Neural cell (in vitro differentiated cells): Measurements from ENCODE around the gene RTBDN.

Experiments used
- EP300 ChIP-seq: fragments of 450-650 bp; conservative IDR thresholded peaks from 2 replicates; pipeline ENCODE4 v1.6.1; 2014; ENCODE audit warnings: antibody characterized with exemption, mild to moderate bottlenecking, moderate library complexity; ENCODE audit not compliant: poor library complexity, severe bottlenecking
- EZH2 ChIP-seq: fragments of 200-600, 300-800 bp; shearing (Covaris generic), sonication (generic); IDR thresholded peaks from 2 replicates; pipeline ENCODE4 v1.6.1; 2014; ENCODE audit warnings: antibody characterized with exemption, low read length, borderline replicate concordance, mild to moderate bottlenecking; ENCODE audit not compliant: insufficient read depth, poor library complexity, severe bottlenecking
- POLR2AphosphoS5 ChIP-seq: IDR thresholded peaks from 2 replicates; pipeline ENCODE4 v1.6.1; 2012
- RAD21 ChIP-seq: fragments of 450-650 bp; conservative IDR thresholded peaks from 2 replicates; pipeline ENCODE4 v1.6.1; 2014; ENCODE audit warnings: antibody characterized with exemption, mild to moderate bottlenecking, moderate library complexity
- TAF1 ChIP-seq: IDR thresholded peaks from 2 replicates; pipeline ENCODE4 v1.6.1; 2012; ENCODE audit warnings: low read depth
- TF ChIP-seq, protein P1 (sequence below): fragments of 450-650 bp; IDR thresholded peaks from 2 replicates; pipeline ENCODE4 v1.5.1; 2014; ENCODE audit warnings: antibody characterized with exemption, mild to moderate bottlenecking, moderate library complexity; ENCODE audit not compliant: poor library complexity, severe bottlenecking

DNA sequence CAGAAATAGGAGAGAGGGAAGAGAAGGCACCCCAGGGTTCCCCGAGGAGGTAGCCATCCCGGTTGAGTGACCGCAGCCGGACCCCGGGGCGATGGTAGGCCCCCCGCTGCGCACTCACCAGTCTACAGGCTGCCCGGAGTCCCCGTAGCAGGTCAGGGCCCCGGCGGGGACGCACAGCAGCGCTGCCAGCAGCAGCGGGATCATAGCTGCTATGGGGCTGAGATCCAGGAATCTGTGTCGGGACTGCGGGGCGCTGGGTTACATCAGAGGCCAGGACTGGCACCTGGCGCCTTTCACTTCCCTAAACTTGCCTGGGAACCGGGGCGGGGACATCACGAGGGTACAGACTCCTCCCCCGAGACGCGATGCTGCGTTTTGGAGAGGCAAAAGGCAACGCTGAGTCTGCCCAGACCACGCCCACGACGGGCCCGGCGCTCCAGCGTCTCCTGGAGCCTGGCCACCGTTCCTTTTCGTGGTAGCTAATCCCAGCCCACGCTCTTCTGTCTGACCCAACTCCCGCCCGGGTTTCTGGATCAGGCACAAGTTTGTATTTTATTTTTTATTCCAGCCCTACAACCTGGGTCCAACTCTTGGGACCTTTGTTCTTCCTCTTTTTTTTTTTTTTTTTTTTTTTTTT, 46.9 kb upstream of the RTBDN start, which contains the start of gene DNASE2:
- no peak for TF ChIP-seq TAF1
- TF ChIP-seq, protein P1, sequence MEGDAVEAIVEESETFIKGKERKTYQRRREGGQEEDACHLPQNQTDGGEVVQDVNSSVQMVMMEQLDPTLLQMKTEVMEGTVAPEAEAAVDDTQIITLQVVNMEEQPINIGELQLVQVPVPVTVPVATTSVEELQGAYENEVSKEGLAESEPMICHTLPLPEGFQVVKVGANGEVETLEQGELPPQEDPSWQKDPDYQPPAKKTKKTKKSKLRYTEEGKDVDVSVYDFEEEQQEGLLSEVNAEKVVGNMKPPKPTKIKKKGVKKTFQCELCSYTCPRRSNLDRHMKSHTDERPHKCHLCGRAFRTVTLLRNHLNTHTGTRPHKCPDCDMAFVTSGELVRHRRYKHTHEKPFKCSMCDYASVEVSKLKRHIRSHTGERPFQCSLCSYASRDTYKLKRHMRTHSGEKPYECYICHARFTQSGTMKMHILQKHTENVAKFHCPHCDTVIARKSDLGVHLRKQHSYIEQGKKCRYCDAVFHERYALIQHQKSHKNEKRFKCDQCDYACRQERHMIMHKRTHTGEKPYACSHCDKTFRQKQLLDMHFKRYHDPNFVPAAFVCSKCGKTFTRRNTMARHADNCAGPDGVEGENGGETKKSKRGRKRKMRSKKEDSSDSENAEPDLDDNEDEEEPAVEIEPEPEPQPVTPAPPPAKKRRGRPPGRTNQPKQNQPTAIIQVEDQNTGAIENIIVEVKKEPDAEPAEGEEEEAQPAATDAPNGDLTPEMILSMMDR = no peak
- no peak for TF ChIP-seq POLR2AphosphoS5
- TF ChIP-seq EZH2 = no peak
- no peak for TF ChIP-seq EP300
- TF ChIP-seq RAD21 = no peak
